IMR-90 (cell line): ENCODE measurements around the gene CHD2.

Experiments
- BHLHE40 ChIP-seq: fragments of 150-350 bp; IDR thresholded peaks from 2 replicates; pipeline ENCODE4 v1.6.1; 2016; ENCODE audit warnings: mild to moderate bottlenecking, low read depth, low read length
- CEBPB ChIP-seq: IDR thresholded peaks from 2 replicates; pipeline ENCODE4 v1.6.1; 2012; ENCODE audit warnings: low read depth, low read length, improper control_type of control experiment
- CHD1 ChIP-seq: IDR thresholded peaks from 2 replicates; pipeline ENCODE4 v1.6.1; 2012; ENCODE audit warnings: low read depth, low read length, improper control_type of control experiment
- CTCF ChIP-seq: conservative IDR thresholded peaks from 2 replicates; pipeline ENCODE4 v1.5.1; 2012; ENCODE audit warnings: mild to moderate bottlenecking, low read depth, low read length, improper control_type of control experiment
- ELK1 ChIP-seq: fragments of 150-350 bp; IDR thresholded peaks from 2 replicates; pipeline ENCODE4 v1.6.1; 2016; ENCODE audit warnings: low read depth, mild to moderate bottlenecking, low read length, moderate library complexity, borderline replicate concordance
- FOS ChIP-seq: fragments of 150-350 bp; IDR thresholded peaks from 2 replicates; pipeline ENCODE4 v1.6.1; 2016; ENCODE audit warnings: low read depth, low read length
- MAFK ChIP-seq: IDR thresholded peaks from 2 replicates; pipeline ENCODE4 v1.6.1; 2012; ENCODE audit warnings: low read depth, low read length, improper control_type of control experiment
- POLR2A ChIP-seq: IDR thresholded peaks from 2 replicates; pipeline ENCODE4 v1.6.1; 2012; ENCODE audit warnings: mild to moderate bottlenecking, low read depth, low read length
- RAD21 ChIP-seq: IDR thresholded peaks from 2 replicates; pipeline ENCODE4 v1.6.1; 2012; ENCODE audit warnings: low read length, improper control_type of control experiment
- RFX5 ChIP-seq: IDR thresholded peaks from 2 replicates; pipeline ENCODE4 v1.8.0; 2012; ENCODE audit warnings: low read depth, mild to moderate bottlenecking, low read length, moderate library complexity
- SMC3 ChIP-seq: fragments of 150-350 bp; IDR thresholded peaks from 2 replicates; pipeline ENCODE4 v1.6.1; 2016; ENCODE audit warnings: low read depth, mild to moderate bottlenecking, antibody characterized with exemption, low read length, moderate library complexity
- USF2 ChIP-seq: fragments of 150-350 bp; IDR thresholded peaks from 2 replicates; pipeline ENCODE4 v1.6.1; 2017; ENCODE audit warnings: mild to moderate bottlenecking, antibody characterized with exemption, low read length, low read depth

- TF ChIP-seq ELK1, result no peak
- no peak for TF ChIP-seq POLR2A
- TF ChIP-seq CTCF, result no peak
- TF ChIP-seq RFX5, result no peak
- TF ChIP-seq MAFK, result no peak
- TF ChIP-seq CEBPB, result no peak
- no peak for TF ChIP-seq RAD21
- TF ChIP-seq SMC3, result no peak
- TF ChIP-seq CHD1, result no peak
- TF ChIP-seq USF2, result no peak
- no peak for TF ChIP-seq FOS
- TF ChIP-seq BHLHE40, result no peak
These were observed 34.6 kb downstream of the CHD2 start for GRCh38 chr15:92934716-92935115.
